Measurements from ENCODE around the gene CRTC3.

DNA sequence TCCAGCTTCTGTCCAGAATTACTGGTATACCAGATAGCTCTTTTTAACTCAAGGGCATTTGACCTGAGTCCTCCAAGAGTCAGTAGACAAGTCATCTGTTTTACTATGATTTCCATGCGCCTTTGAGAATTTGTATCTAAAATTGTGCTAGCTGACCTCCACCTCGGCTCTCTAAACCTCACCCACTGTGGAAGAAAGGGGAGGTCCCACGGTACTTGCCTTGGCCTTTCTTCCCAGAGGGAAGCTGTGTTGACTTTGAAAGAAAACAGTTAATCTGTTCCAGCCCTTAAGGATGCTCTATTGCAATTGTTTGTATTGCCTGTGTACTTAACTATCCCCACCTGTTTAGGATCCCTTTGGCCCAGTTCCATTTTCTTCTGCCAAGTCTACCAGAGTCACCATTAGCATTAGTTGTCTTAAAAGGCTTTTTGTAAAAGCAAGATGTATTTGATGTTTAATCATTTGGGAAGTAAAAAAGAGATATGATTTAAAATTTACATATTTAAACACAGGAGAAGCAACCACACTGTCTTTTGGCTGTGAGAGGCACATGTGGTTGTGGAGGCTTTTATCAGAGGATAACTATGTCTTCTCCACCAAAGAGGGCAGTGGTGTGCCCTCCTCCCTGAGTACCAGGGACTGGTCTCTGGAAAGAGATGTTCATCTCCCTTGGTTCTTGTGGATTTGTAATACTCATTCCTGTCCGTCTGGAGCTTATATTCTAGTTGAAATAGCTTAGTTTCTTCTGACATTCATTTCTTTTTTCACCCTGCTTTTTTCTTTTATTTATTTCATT, 88.8 kb downstream of the CRTC3 start:
- TF ChIP-seq, protein P1, sequence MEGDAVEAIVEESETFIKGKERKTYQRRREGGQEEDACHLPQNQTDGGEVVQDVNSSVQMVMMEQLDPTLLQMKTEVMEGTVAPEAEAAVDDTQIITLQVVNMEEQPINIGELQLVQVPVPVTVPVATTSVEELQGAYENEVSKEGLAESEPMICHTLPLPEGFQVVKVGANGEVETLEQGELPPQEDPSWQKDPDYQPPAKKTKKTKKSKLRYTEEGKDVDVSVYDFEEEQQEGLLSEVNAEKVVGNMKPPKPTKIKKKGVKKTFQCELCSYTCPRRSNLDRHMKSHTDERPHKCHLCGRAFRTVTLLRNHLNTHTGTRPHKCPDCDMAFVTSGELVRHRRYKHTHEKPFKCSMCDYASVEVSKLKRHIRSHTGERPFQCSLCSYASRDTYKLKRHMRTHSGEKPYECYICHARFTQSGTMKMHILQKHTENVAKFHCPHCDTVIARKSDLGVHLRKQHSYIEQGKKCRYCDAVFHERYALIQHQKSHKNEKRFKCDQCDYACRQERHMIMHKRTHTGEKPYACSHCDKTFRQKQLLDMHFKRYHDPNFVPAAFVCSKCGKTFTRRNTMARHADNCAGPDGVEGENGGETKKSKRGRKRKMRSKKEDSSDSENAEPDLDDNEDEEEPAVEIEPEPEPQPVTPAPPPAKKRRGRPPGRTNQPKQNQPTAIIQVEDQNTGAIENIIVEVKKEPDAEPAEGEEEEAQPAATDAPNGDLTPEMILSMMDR (conservative IDR thresholded peaks at IDR 0.05; ENCODE audit: low read length) = peak; percentile 41
- no peak for TF ChIP-seq EZH2phosphoT487 (IDR thresholded peaks at IDR 0.05; ENCODE audit: borderline replicate concordance)
